Naive thymus-derived CD8-positive, alpha-beta T cell (primary cell): ENCODE results near the gene RPLP2. TPM values are rescaled to one million over a fixed set of nuclear protein-coding genes. Genes with fewer than 3 reads are reported as not detected.
A peak's percentile ranks its signal among the peaks of the same experiment; 100 is the strongest.

ENCODE experiments used
- ATAC-seq, 2 donors: fragments of 150-1000 bp; cut with Tn5 transposase in 1 of 2; sonication (Bioruptor Pico), chemical (Tn5 transposase) in 1 of 2; 1 replicate in 1 of 2; 2 replicates in 1 of 2; pipeline ENCODE4 v1.10.0; 2021; ENCODE audit warnings: mild to moderate bottlenecking in 2 of 2, moderate library complexity in 2 of 2
- POLR2A ChIA-PET: fragments of 350-600 bp; sonication (Branson Sonifier 250); formaldehyde crosslinking; loops from one replicate; lab custom pipeline; 2021; ENCODE audit warnings: antibody characterized with exemption; lab: Charles Lee
- DNase-seq, 10 donors: peaks; one replicate each; pipeline versions ENCODE4 v3.0.0 to v3.0.0-alpha.2; 2020 to 2022
- H3K27ac Mint-ChIP-seq, 10 donors: one replicate each; pipeline ENCODE4 v1.8.0; 2020 to 2022; ENCODE audit warnings: mild to moderate bottlenecking in 10 of 10, mixed read lengths in 10 of 10, moderate library complexity in 4 of 10, inconsistent platforms in 1 of 10
- H3K27me3 Mint-ChIP-seq, 5 donors: one replicate each; pipeline ENCODE4 v1.8.0; 2021 to 2022; ENCODE audit warnings: mixed read lengths in 5 of 5
- H3K36me3 Mint-ChIP-seq, 3 donors: one replicate each; pipeline ENCODE4 v1.8.0; 2020 to 2022; ENCODE audit warnings: mixed read lengths in 3 of 3, mild to moderate bottlenecking in 2 of 3, inconsistent platforms in 1 of 3
- H3K4me1 Mint-ChIP-seq, 4 donors: one replicate each; pipeline ENCODE4 v1.8.0; 2021 to 2022; ENCODE audit warnings: mixed read lengths in 4 of 4
- H3K4me3 Mint-ChIP-seq, 10 donors: one replicate each; pipeline ENCODE4 v1.8.0; 2020 to 2022; ENCODE audit warnings: mild to moderate bottlenecking in 10 of 10, mixed read lengths in 10 of 10, moderate library complexity in 6 of 10, inconsistent platforms in 1 of 10
- H3K9me3 Mint-ChIP-seq, 9 donors: one replicate each; pipeline ENCODE4 v1.8.0; 2020 to 2022; ENCODE audit warnings: mixed read lengths in 9 of 9, mild to moderate bottlenecking in 3 of 9, inconsistent platforms in 1 of 9, moderate library complexity in 1 of 9
- polyA plus RNA-seq, 3 donors: library from polyadenylated mRNA; unstranded; fragments of 300-500 nt; fragmentation: Illumina TruSeq; gene quantifications; one replicate each; pipeline ENCODE4 v1.2.3, GENCODE V29; 2021
- total RNA-seq, 8 experiments: library from RNA in 2 of 8; stranded (reverse) in 2 of 8; gene quantifications; one replicate each; pipeline ENCODE4 v1.2.3 and lab custom pipeline; 2021 to 2026

Gene RPLP2
- total and polyA plus RNA-seq, 5 experiments from 2014 or later = 4,080 to 5,522 (median 5,338) TPM

GRCh38 chr11:854601-855329 lies 45.0 kb downstream of the RPLP2 start:
- H3K4me1 Mint-ChIP-seq = peaks cover 5 to 10% (median 7%) of the 10 kb centered on the region in 4 donors

GRCh38 chr11:855330-855674 lies 45.5 kb downstream of the RPLP2 start:
- no peak overlapping the region for H3K4me3 Mint-ChIP-seq
- no peak overlapping the region for H3K27ac Mint-ChIP-seq
- POLR2A ChIA-PET = no interaction called here
- peaks cover 5 to 11% (median 7%) of the 10 kb centered on the region in 4 donors for H3K4me1 Mint-ChIP-seq
- no peaks in the 10 kb centered on the region for H3K27me3 Mint-ChIP-seq
- H3K9me3 Mint-ChIP-seq = no peaks in the 10 kb centered on the region
- ATAC-seq = no peak
- no peak for DNase-seq
- H3K36me3 Mint-ChIP-seq = no peaks in the 10 kb centered on the region

More at GRCh38 chr11:854601-855329, 45.0 kb downstream of the RPLP2 start:
- POLR2A ChIA-PET = no interaction called here
- Mint-ChIP-seq H3K4me3 (no peak overlapping the region), H3K36me3 (no peaks in the 10 kb centered on the region), H3K9me3 (no peaks in the 10 kb centered on the region), H3K27ac (no peak overlapping the region), H3K27me3 (no peaks in the 10 kb centered on the region)
- no peak for ATAC-seq
- DNase-seq = no peak

- POLR2A ChIA-PET = interaction anchor here (0.7 kb wide), 1 partner anchor 37 kb away, joined by 3 read pairs; no protein-coding TSS in a partner anchor
- no peak overlapping the region for H3K4me3 Mint-ChIP-seq
Observed at GRCh38 chr11:855796-856195, 46.0 kb downstream of the RPLP2 start.

GRCh38 chr11:856397-856796 lies 46.6 kb downstream of the RPLP2 start:
- Mint-ChIP-seq H3K27ac (peak overlapping the region in 1 of 10 donors; percentile 78), H3K36me3 (no peaks in the 10 kb centered on the region), H3K4me3 (no peak overlapping the region), H3K9me3 (no peaks in the 10 kb centered on the region), H3K27me3 (no peaks in the 10 kb centered on the region), H3K4me1 (peaks cover 5 to 11% (median 8%) of the 10 kb centered on the region in 4 donors)
- ATAC-seq = no peak
- no peak for DNase-seq
- POLR2A ChIA-PET = interaction anchor here (0.7 kb wide), 1 partner anchor 37 kb away, joined by 3 read pairs; no protein-coding TSS in a partner anchor

More at GRCh38 chr11:855796-856195, 46.0 kb downstream of the RPLP2 start:
- peak overlapping the region in 1 of 10 donors; percentile 43 for H3K27ac Mint-ChIP-seq
- no peaks in the 10 kb centered on the region for H3K27me3 Mint-ChIP-seq
- H3K4me1 Mint-ChIP-seq = peaks cover 5 to 11% (median 8%) of the 10 kb centered on the region in 4 donors
- DNase-seq = no peak
- no peaks in the 10 kb centered on the region for H3K9me3 Mint-ChIP-seq
- no peak for ATAC-seq
- H3K36me3 Mint-ChIP-seq = no peaks in the 10 kb centered on the region

GRCh38 chr11:858053-858761 lies 48.4 kb downstream of the RPLP2 start:
- H3K4me3 Mint-ChIP-seq = no peak overlapping the region
- H3K4me1 Mint-ChIP-seq = peaks cover 5 to 11% (median 9%) of the 10 kb centered on the region in 4 donors
- ATAC-seq (no peak), DNase-seq (no peak)
- no peak overlapping the region for H3K27ac Mint-ChIP-seq
- no peaks in the 10 kb centered on the region for H3K27me3 Mint-ChIP-seq
- H3K36me3 Mint-ChIP-seq = no peaks in the 10 kb centered on the region
- H3K9me3 Mint-ChIP-seq = no peaks in the 10 kb centered on the region
- POLR2A ChIA-PET = interaction anchor here (0.6 to 2.0 kb wide), 3 partner anchors 15 to 112 kb away, joined by 3 to 6 read pairs (median 5); partner anchors contain the start of genes POLR2L and TSPAN4

- POLR2A ChIA-PET = interaction anchor here (0.6 to 2.0 kb wide), 3 partner anchors 16 to 112 kb away, joined by 3 to 6 read pairs (median 5); partner anchors contain the start of genes POLR2L and TSPAN4
- peaks cover 5 to 11% (median 9%) of the 10 kb centered on the region in 4 donors for H3K4me1 Mint-ChIP-seq
- H3K36me3 Mint-ChIP-seq = no peaks in the 10 kb centered on the region
- H3K4me3 Mint-ChIP-seq = no peak overlapping the region
- ATAC-seq = no peak
- H3K9me3 Mint-ChIP-seq = no peaks in the 10 kb centered on the region
- no peaks in the 10 kb centered on the region for H3K27me3 Mint-ChIP-seq
- DNase-seq = no peak
- peak overlapping the region in 1 of 10 donors; percentile 48 for H3K27ac Mint-ChIP-seq
Observed at GRCh38 chr11:858762-859339, 49.1 kb downstream of the RPLP2 start.

- ATAC-seq = no peak
- H3K4me3 Mint-ChIP-seq = no peak overlapping the region
- H3K9me3 Mint-ChIP-seq = no peaks in the 10 kb centered on the region
- POLR2A ChIA-PET = interaction anchor here (2.0 kb wide), 1 partner anchor 17 kb away, joined by 5 read pairs; the partner anchor contains the start of genes POLR2L and TSPAN4
- H3K27ac Mint-ChIP-seq = no peak overlapping the region
- no peaks in the 10 kb centered on the region for H3K36me3 Mint-ChIP-seq
- peaks cover 5 to 11% (median 9%) of the 10 kb centered on the region in 4 donors for H3K4me1 Mint-ChIP-seq
- DNase-seq = no peak
- no peaks in the 10 kb centered on the region for H3K27me3 Mint-ChIP-seq
Observed at GRCh38 chr11:859394-860131, 49.8 kb downstream of the RPLP2 start.

- H3K36me3 Mint-ChIP-seq = no peaks in the 10 kb centered on the region
- H3K9me3 Mint-ChIP-seq = no peaks in the 10 kb centered on the region
- H3K27ac Mint-ChIP-seq = no peak overlapping the region
- DNase-seq (no peak), ATAC-seq (no peak)
- H3K4me3 Mint-ChIP-seq = no peak overlapping the region
- peaks cover 5 to 11% (median 9%) of the 10 kb centered on the region in 4 donors for H3K4me1 Mint-ChIP-seq
- no peaks in the 10 kb centered on the region for H3K27me3 Mint-ChIP-seq
- POLR2A ChIA-PET = interaction anchor here (0.8 kb wide), 1 partner anchor 13 kb away, joined by 4 read pairs; no protein-coding TSS in a partner anchor
Observed at GRCh38 chr11:860234-861104, 50.7 kb downstream of the RPLP2 start.

- POLR2A ChIA-PET = no interaction called here
- peak overlapping the region in 2 of 10 donors; percentile 47 to 80 for H3K27ac Mint-ChIP-seq
- ATAC-seq (no peak), DNase-seq (no peak)
- no peaks in the 10 kb centered on the region for H3K36me3 Mint-ChIP-seq
- H3K27me3 Mint-ChIP-seq = no peaks in the 10 kb centered on the region
- H3K4me3 Mint-ChIP-seq = no peak overlapping the region
- no peaks in the 10 kb centered on the region for H3K9me3 Mint-ChIP-seq
- peaks cover 5 to 11% (median 8%) of the 10 kb centered on the region in 4 donors for H3K4me1 Mint-ChIP-seq
Observed at GRCh38 chr11:861105-861479, 51.3 kb downstream of the RPLP2 start.

GRCh38 chr11:862081-862661 lies 52.4 kb downstream of the RPLP2 start:
- Mint-ChIP-seq H3K27me3 (no peaks in the 10 kb centered on the region), H3K4me3 (no peak overlapping the region), H3K27ac (peak overlapping the region in 1 of 10 donors; percentile 80), H3K36me3 (no peaks in the 10 kb centered on the region), H3K9me3 (no peaks in the 10 kb centered on the region), H3K4me1 (peaks cover under 1 to 7% (median 4%) of the 10 kb centered on the region in 4 donors)
- ATAC-seq (no peak), DNase-seq (no peak)
- POLR2A ChIA-PET = no interaction called here
